Fibroblast of the aortic adventitia (primary cell): Measurements from ENCODE around the gene ZMAT2. TPM values are rescaled to one million over a fixed set of nuclear protein-coding genes. Genes with fewer than 3 reads are reported as not detected.
"Not testable (repeated sequence)": the region's sequence is repeated elsewhere in the genome, so short reads cannot be mapped to it uniquely, and the experiment has no call there.

Experiments used
- DNase-seq: peaks from one replicate; pipeline ENCODE4 v3.0.0-alpha.2; 2010; ENCODE audit warnings: low read depth
- H3K4me3 ChIP-seq: 2 replicates; pipeline ENCODE4 v1.5.1; 2011; ENCODE audit warnings: low read depth, mild to moderate bottlenecking, control low read depth, low read length, moderate library complexity
- CTCF ChIP-seq: IDR thresholded peaks from 2 replicates; pipeline ENCODE4 v1.5.1; 2011; ENCODE audit warnings: mild to moderate bottlenecking, low read length, control low read depth, inconsistent platforms; ENCODE audit not compliant: insufficient read depth
- total RNA-seq: library from RNA; depleted of rRNA; stranded (reverse); fragments of >200 nt; gene quantifications from 2 replicates; pipeline ENCODE4 v1.2.3, GENCODE V29; 2012; ENCODE audit warnings: low replicate concordance

The ZMAT2 gene
- total RNA-seq, 1 donor: 37.2 TPM

- no peak for TF ChIP-seq CTCF
- H3K4me3 ChIP-seq: peak overlapping the region; percentile 67
- peak; percentile 96 for DNase-seq
These were observed 10.8 kb downstream of the ZMAT2 start for GRCh38 chr5:140710899-140711552.

- DNase-seq: no peak
- no peak overlapping the region for H3K4me3 ChIP-seq
- TF ChIP-seq CTCF: no peak
These were observed 11.5 kb downstream of the ZMAT2 start for GRCh38 chr5:140711794-140712193.

- DNase-seq: no peak
- no peak for TF ChIP-seq CTCF
- no peak overlapping the region for H3K4me3 ChIP-seq
These were observed 13.4 kb downstream of the ZMAT2 start for GRCh38 chr5:140713562-140714094.

- H3K4me3 ChIP-seq, DNase-seq: not testable (repeated sequence)
These were observed 16.0 kb downstream of the ZMAT2 start for GRCh38 chr5:140716238-140716637.

- no peak overlapping the region for H3K4me3 ChIP-seq
- no peak for TF ChIP-seq CTCF
- no peak for DNase-seq
These were observed 18.0 kb downstream of the ZMAT2 start for GRCh38 chr5:140718266-140718592.

GRCh38 chr5:140720738-140721137, 20.5 kb downstream of the ZMAT2 start:
- DNase-seq, H3K4me3 ChIP-seq: not testable (repeated sequence)

- not testable (repeated sequence) for H3K4me3 ChIP-seq, DNase-seq
These were observed 21.1 kb downstream of the ZMAT2 start for GRCh38 chr5:140721395-140721794.

- peak overlapping the region; percentile 69 for H3K4me3 ChIP-seq
- no peak for TF ChIP-seq CTCF
- peak; percentile 94 for DNase-seq
These were observed 25.7 kb downstream of the ZMAT2 start for GRCh38 chr5:140725799-140726471.
